ENCODE data around the gene ANKRD11. TPM values are rescaled to one million over a fixed set of nuclear protein-coding genes. Genes with fewer than 3 reads are reported as not detected.

ANKRD11 gene
- total and polyA plus RNA-seq, 7 donors = 30.6 to 161 (median 42.8) TPM

- Histone ChIP-seq H3K36me3 (no peaks in the 10 kb centered on the region), H3K27me3 (no peaks in the 10 kb centered on the region), H3K9me3 (no peaks in the 10 kb centered on the region), H3K27ac (peak overlapping the region in 2 of 4 donors; percentile 36 to 43), H3K4me1 (peaks cover 0 to 52% (median 34%) of the 10 kb centered on the region in 4 donors), H3K4me3 (no peak overlapping the region)
- TF ChIP-seq, protein P1, sequence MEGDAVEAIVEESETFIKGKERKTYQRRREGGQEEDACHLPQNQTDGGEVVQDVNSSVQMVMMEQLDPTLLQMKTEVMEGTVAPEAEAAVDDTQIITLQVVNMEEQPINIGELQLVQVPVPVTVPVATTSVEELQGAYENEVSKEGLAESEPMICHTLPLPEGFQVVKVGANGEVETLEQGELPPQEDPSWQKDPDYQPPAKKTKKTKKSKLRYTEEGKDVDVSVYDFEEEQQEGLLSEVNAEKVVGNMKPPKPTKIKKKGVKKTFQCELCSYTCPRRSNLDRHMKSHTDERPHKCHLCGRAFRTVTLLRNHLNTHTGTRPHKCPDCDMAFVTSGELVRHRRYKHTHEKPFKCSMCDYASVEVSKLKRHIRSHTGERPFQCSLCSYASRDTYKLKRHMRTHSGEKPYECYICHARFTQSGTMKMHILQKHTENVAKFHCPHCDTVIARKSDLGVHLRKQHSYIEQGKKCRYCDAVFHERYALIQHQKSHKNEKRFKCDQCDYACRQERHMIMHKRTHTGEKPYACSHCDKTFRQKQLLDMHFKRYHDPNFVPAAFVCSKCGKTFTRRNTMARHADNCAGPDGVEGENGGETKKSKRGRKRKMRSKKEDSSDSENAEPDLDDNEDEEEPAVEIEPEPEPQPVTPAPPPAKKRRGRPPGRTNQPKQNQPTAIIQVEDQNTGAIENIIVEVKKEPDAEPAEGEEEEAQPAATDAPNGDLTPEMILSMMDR (IDR thresholded peaks at IDR 0.05) = no peak
- no peak for TF ChIP-seq EP300 (IDR thresholded peaks at IDR 0.05)
- 40 to 69% methylated on average over 20 of the region's 20 CpGs for WGBS, 2 donors
- intact Hi-C loops (cut with DNase I) = loop anchor here (5.0 kb wide), 1 partner anchor 137 kb away; no protein-coding TSS in a partner anchor
- DNase-seq = no peak
Observed at GRCh38 chr16:89344846-89345611, 145.3 kb downstream of the ANKRD11 start.

DNA sequence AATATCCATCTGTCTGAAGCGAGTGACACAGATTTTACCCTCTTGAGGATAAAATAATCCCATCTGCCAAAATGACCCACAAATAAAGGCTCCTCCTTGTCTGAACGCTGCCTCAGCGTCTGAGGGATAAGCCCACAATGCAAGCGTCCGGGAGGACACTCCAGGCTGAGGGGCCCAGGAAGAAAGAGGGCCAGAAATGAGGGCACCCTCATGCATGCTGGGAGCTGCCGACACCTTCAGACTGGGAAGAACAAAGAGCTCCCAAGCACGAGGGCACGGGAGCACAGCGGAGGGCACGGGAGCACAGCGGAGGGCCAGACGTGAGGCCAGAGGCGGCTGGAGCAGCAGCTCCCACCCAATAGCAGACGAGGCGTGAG is 145.9 kb downstream of the ANKRD11 start:
- H3K27me3 ChIP-seq = no peaks in the 10 kb centered on the region
- intact Hi-C loops (cut with DNase I) = loop anchor here (5.0 kb wide), 1 partner anchor 138 kb away; no protein-coding TSS in a partner anchor
- TF ChIP-seq POLR2AphosphoS5 (IDR thresholded peaks at IDR 0.05) (no peak), EP300 (IDR thresholded peaks at IDR 0.05) (no peak), POLR2A (IDR thresholded peaks at IDR 0.05) (no peak)
- TF ChIP-seq, protein P1 (IDR thresholded peaks at IDR 0.05) = no peak
- H3K9me3 ChIP-seq = no peaks in the 10 kb centered on the region
- 81 to 82% methylated on average over 15 of the region's 15 CpGs for WGBS, 2 donors
- no peak for DNase-seq
- H3K36me3 ChIP-seq = no peaks in the 10 kb centered on the region
- peak overlapping the region in 2 of 4 donors; percentile 36 to 43 for H3K27ac ChIP-seq
- peaks cover 0 to 52% (median 34%) of the 10 kb centered on the region in 4 donors for H3K4me1 ChIP-seq
- H3K4me3 ChIP-seq = no peak overlapping the region

GRCh38 chr16:89343501-89344457 is 146.6 kb downstream of the ANKRD11 start:
- DNase-seq = no peak
- H3K9me3 ChIP-seq = no peaks in the 10 kb centered on the region

More at GRCh38 chr16:89343501-89344457, 146.6 kb downstream of the ANKRD11 start:
- Histone ChIP-seq H3K36me3 (no peaks in the 10 kb centered on the region), H3K27me3 (no peaks in the 10 kb centered on the region), H3K4me1 (peaks cover 0 to 55% (median 34%) of the 10 kb centered on the region in 4 donors), H3K27ac (peak overlapping the region in 1 of 4 donors; percentile 36), H3K4me3 (no peak overlapping the region)
- 46 to 72% methylated on average over 36 of the region's 36 CpGs for WGBS, 2 donors
- TF ChIP-seq EP300 (IDR thresholded peaks at IDR 0.05) (no peak), POLR2A (IDR thresholded peaks at IDR 0.05) (no peak), POLR2AphosphoS5 (IDR thresholded peaks at IDR 0.05) (no peak)
- TF ChIP-seq, protein P1 (IDR thresholded peaks at IDR 0.05) = no peak
- intact Hi-C loops (cut with DNase I) = loop anchor here (5.0 kb wide), 1 partner anchor 139 kb away; no protein-coding TSS in a partner anchor
